Left ventricle myocardium inferior (tissue), 1 donor: Measurements from ENCODE around the gene CSNK1D. TPM values are rescaled to one million over a fixed set of nuclear protein-coding genes. Genes with fewer than 3 reads are reported as not detected.

ENCODE experiments used
- DNase-seq: peaks from one replicate; pipeline ENCODE4 v3.0.0-alpha.2; 2020
- H3K27ac ChIP-seq: fragments of 200-600 bp; replicated peaks from 2 replicates; pipeline ENCODE4 v1.8.0; 2021
- H3K27me3 ChIP-seq: fragments of 200-600 bp; 2 replicates; pipeline ENCODE4 v1.8.0; 2021; ENCODE audit warnings: low read depth
- H3K36me3 ChIP-seq: fragments of 200-600 bp; 2 replicates; pipeline ENCODE4 v1.8.0; 2021
- H3K4me1 ChIP-seq: fragments of 200-600 bp; 2 replicates; pipeline ENCODE4 v1.8.0; 2021
- H3K4me3 ChIP-seq: fragments of 200-600 bp; 2 replicates; pipeline ENCODE4 v1.8.0; 2021; ENCODE audit warnings: mild to moderate bottlenecking, moderate library complexity
- H3K9me3 ChIP-seq: fragments of 200-600 bp; replicated peaks from 2 replicates; pipeline ENCODE4 v1.8.0; 2021
- intact Hi-C: fragments of 100-400 bp; cut with micrococcal nuclease; formaldehyde crosslinking; loops from one replicate; pipeline ENCODE4 v1.11.0; 2022
- total RNA-seq: library from RNA; stranded (reverse); fragmentation: NEBNext Ultra II Directional; extraction: Animal tissue kit (Norgen Biotek cat#: 25700); gene quantifications from one replicate; pipeline ENCODE4 v1.2.1, GENCODE V29; 2021
- TF ChIP-seq, protein P1 (sequence below): fragments of 200-600 bp; IDR thresholded peaks from 2 replicates; pipeline ENCODE4 v1.8.0; 2021; ENCODE audit warnings: antibody characterized with exemption, mild to moderate bottlenecking, borderline replicate concordance
- donor health status: DM: no; HTN: yes; CAD: no; lungs with severe emphysema.

The CSNK1D gene
- total RNA-seq, 1 donor from 2014 or later = 61.8 TPM

DNA sequence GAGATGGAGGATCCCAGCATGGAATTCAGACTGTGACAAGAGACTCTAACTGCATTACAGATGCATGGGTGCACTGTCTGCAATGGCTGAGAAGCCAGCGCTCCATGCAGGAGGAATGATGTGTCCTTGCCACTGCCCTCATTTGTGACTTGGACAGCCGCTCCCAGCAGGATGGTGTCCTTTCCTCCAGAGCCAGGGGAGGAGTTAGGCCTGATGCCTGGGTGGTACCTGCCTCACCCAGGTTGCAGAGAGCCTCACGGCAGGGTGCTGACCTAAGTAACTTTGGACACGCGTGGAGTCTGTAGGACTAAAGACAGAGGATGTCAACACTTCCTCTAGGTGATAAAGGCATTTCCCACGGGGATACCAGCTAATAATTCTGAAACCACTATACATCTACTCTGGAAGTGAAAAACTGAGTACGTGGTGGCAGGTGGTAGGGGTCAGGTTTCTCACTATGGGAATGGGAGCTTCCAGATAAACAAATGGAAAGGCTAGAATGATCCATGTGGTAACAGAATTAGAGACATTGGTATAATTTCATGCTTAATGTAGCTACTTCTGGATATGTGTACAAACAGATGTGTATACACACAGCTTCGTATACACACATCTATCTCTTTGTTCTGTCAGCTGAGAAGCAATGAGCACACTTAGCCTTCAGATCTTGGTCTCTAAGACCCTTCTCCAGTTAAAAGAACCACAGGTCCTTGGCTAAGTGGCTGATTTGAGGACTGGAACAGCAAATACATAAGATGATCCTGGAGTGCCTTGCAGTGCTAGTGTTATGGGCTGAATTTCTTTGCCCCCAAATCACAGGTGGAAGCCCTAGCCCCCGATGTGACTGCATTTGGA lies 13.7 kb upstream of the CSNK1D start:
- intact Hi-C loops = no loop called here
- no peak for DNase-seq
- Histone ChIP-seq H3K27me3 (no peaks in the 10 kb centered on the region), H3K4me3 (no peak overlapping the region), H3K9me3 (no peaks in the 10 kb centered on the region), H3K4me1 (peaks cover 45% of the 10 kb centered on the region), H3K36me3 (no peaks in the 10 kb centered on the region), H3K27ac (peak overlapping the region; percentile 84)
- TF ChIP-seq, protein P1, sequence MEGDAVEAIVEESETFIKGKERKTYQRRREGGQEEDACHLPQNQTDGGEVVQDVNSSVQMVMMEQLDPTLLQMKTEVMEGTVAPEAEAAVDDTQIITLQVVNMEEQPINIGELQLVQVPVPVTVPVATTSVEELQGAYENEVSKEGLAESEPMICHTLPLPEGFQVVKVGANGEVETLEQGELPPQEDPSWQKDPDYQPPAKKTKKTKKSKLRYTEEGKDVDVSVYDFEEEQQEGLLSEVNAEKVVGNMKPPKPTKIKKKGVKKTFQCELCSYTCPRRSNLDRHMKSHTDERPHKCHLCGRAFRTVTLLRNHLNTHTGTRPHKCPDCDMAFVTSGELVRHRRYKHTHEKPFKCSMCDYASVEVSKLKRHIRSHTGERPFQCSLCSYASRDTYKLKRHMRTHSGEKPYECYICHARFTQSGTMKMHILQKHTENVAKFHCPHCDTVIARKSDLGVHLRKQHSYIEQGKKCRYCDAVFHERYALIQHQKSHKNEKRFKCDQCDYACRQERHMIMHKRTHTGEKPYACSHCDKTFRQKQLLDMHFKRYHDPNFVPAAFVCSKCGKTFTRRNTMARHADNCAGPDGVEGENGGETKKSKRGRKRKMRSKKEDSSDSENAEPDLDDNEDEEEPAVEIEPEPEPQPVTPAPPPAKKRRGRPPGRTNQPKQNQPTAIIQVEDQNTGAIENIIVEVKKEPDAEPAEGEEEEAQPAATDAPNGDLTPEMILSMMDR = no peak

DNA sequence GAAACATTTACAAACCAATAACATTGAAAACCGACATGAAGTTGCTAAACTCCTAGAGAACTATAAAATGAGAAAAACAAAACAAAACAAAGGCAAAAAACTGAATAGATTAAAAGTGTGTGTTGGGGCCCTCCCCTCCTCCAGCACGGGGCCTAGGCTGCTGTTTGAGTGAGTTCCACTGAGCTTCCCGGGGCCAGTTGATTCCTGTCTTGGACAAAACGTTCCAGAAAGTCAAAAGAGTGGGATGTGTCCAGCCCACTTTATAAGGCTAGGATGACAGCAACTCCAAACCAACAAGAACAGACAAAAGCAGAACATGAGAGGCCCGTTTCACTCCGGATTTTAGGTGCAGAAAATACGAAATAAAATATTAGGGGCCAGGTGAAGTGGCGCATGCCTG lies 11.6 kb upstream of the CSNK1D start:
- TF ChIP-seq, protein P1 = no peak
- H3K36me3 ChIP-seq = no peaks in the 10 kb centered on the region

DNA sequence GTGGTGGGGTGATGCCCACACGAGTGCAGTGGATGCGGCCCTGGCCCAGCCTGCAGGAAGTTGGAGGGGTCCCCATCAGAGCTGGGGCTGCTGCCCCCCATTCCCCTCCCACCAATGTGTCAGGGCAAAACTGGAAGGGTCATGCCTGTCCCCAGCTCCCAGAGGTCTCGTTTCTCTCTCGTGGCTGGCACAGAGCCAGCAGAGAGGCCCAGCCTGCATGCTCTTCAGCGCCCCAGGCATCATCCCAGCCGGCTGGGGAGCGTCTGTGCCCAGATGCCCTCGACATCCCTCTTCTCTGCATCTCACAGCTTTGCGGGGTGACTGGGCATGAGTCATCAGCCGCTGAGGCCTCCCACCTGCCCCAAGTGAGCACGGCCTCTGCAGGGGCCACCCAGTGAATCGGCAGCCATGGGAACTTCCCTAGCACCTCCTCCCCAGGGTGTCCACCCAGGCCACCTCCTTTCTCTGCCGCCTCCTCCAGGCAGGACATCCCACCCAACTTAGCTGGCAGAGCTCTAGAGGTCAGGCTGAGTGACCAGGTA lies 9.8 kb upstream of the CSNK1D start:
- no peaks in the 10 kb centered on the region for H3K9me3 ChIP-seq
- intact Hi-C loops = no loop called here
- no peaks in the 10 kb centered on the region for H3K36me3 ChIP-seq
- TF ChIP-seq, protein P1 = no peak
- no peak overlapping the region for H3K4me3 ChIP-seq
- DNase-seq = no peak
- H3K4me1 ChIP-seq = peaks cover 23% of the 10 kb centered on the region
- no peak overlapping the region for H3K27ac ChIP-seq
- no peaks in the 10 kb centered on the region for H3K27me3 ChIP-seq

More for the DNA sequence above, 11.6 kb upstream of the CSNK1D start:
- no peaks in the 10 kb centered on the region for H3K9me3 ChIP-seq
- H3K27ac ChIP-seq = no peak overlapping the region
- intact Hi-C loops = no loop called here
- no peaks in the 10 kb centered on the region for H3K27me3 ChIP-seq
- H3K4me3 ChIP-seq = no peak overlapping the region
- DNase-seq = no peak
- H3K4me1 ChIP-seq = peaks cover 39% of the 10 kb centered on the region

DNA sequence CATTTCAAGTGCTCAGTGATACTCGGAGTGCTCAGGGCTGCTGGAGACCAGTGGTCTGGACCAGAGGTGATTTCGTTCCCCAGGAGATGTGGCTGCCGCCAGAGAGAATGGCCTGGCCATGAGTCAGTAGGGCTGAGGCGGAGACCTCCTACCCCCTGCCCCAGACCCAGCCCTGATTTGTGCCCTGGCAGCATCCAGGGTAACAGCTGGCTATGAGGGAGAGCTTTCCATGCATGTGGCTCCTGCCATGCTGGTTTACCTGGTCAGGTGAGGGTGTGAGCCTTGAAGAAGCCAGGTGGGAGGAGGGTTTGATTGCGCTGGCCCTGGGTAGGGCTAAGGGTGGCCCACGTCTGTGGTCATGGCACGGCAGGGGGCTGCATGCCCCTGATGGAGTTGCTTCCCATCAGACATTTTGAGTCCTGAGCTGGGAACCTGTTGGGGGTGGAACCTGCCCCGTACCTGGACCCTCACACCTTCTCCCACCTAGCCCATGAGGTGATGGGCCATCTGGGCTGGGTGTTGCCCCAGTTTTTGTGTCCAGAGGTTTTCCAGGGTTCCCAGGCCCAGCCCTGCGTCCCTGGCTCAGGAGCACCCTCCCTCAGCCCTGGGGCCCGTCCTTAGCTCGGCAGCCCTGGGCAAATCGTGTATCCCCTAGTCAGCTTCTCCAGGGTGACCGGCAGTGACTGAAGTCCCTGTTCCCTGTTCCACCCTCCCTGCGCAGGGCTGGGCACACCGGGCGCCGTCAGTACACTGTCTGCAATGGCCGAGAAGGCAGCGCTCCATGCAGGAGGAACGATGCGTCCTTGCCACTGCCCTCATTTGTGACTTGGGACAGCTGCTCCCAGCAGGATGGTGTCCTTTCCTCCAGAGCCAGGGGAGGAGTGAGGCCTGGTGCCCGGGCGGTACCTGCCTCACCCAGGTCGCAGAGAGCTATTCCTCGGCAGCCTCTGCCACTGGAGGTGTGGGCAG lies 9.0 kb upstream of the CSNK1D start:
- no peak for DNase-seq
- intact Hi-C loops = no loop called here
- no peak overlapping the region for H3K4me3 ChIP-seq
- no peaks in the 10 kb centered on the region for H3K9me3 ChIP-seq
- H3K27me3 ChIP-seq = no peaks in the 10 kb centered on the region
- H3K4me1 ChIP-seq = peaks cover 15% of the 10 kb centered on the region
- no peaks in the 10 kb centered on the region for H3K36me3 ChIP-seq
- H3K27ac ChIP-seq = no peak overlapping the region
- TF ChIP-seq, protein P1 = no peak

DNA sequence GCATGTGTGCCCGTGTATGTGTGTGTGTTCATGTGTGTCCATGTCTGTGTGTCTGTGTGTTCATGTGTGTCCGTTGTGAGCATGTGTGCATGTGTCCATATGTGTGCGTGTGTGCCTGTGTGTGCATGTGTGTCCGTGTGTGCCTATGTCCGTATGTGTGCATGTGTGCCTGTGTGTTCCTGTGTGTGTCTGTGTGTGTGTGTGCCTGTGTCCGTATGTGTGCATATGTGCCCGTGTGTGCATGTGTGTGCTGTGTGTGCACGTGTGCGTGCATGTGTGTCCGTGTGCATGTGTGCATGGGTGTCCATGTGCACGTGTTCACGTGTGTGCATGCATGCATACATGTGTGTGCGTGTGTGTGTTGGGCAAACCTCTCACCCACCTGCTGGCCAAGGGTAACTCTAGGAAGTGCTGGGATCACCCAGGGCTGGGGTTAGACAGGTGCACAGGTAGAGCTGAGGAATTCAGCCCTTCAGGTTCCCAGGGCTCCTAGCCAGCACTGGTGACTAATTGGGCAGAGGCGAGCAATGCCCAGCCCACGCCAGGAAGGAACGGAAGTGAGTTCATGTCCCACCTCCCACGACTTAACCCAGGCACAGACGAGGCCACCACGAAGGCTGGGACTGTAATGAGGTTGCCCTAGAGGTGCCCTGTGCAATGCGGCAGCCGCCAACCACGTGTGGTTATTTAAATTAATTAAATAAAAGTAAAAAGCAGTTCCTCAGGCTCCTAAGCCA lies 8.2 kb upstream of the CSNK1D start:
- TF ChIP-seq, protein P1 = no peak
- no peaks in the 10 kb centered on the region for H3K36me3 ChIP-seq
- peaks cover 7% of the 10 kb centered on the region for H3K4me1 ChIP-seq
- DNase-seq = no peak
- no peaks in the 10 kb centered on the region for H3K9me3 ChIP-seq
- H3K27ac ChIP-seq = no peak overlapping the region
- intact Hi-C loops = no loop called here
- H3K4me3 ChIP-seq = no peak overlapping the region
- H3K27me3 ChIP-seq = no peaks in the 10 kb centered on the region
